Measurements from ENCODE around the gene PCGF3.

- TF ChIP-seq POLR2A (IDR thresholded peaks at IDR 0.05; ENCODE audit: low read length) (no peak), GATA1 (IDR thresholded peaks at IDR 0.05; ENCODE audit: low read depth, low read length) (no peak)
These were observed 66.5 kb downstream of the PCGF3 start for GRCh38 chr4:772118-772517.

Measured in erythroblast (primary cell).